ENCODE results near the gene KPNA6.
A peak's percentile ranks its signal among the peaks of the same experiment; 100 is the strongest.

Gene KPNA6

GRCh38 chr1:32197074-32197473 lies 89.2 kb downstream of the KPNA6 start:
- Histone ChIP-seq H4K20me1 (ENCODE audit: insufficient read depth, low read length) (no peaks in the 10 kb centered on the region), H3K4me3 (ENCODE audit: low read length) (no peak overlapping the region), H3K36me3 (replicated peaks; ENCODE audit: low read depth, low read length) (peaks cover 25% of the 10 kb centered on the region), H2AFZ (ENCODE audit: low read depth, low read length) (no peak overlapping the region), H3K9ac (ENCODE audit: low read length) (no peak overlapping the region), H3K79me2 (ENCODE audit: low read length) (peaks cover 7% of the 10 kb centered on the region), H3K9me3 (ENCODE audit: insufficient read depth, low read length) (no peaks in the 10 kb centered on the region), H3K27ac (ENCODE audit: low read length) (no peak overlapping the region), H3K4me2 (ENCODE audit: low read length) (no peak overlapping the region), H3K27me3 (ENCODE audit: low read depth, low read length) (no peaks in the 10 kb centered on the region), H3K4me1 (ENCODE audit: low read length) (peaks cover 29% of the 10 kb centered on the region)
- TF ChIP-seq CTCF (IDR thresholded peaks at IDR 0.05; ENCODE audit: low read depth, low read length) (no peak), EZH2phosphoT487 (IDR thresholded peaks at IDR 0.05; ENCODE audit: low read depth) (no peak)

GRCh38 chr1:32197837-32198236 lies 90.0 kb downstream of the KPNA6 start:
- Histone ChIP-seq H2AFZ (ENCODE audit: low read depth, low read length) (no peak overlapping the region), H3K9ac (ENCODE audit: low read length) (no peak overlapping the region), H3K4me2 (ENCODE audit: low read length) (no peak overlapping the region), H3K27me3 (ENCODE audit: low read depth, low read length) (no peaks in the 10 kb centered on the region), H4K20me1 (ENCODE audit: insufficient read depth, low read length) (no peaks in the 10 kb centered on the region), H3K36me3 (replicated peaks; ENCODE audit: low read depth, low read length) (peaks cover 23% of the 10 kb centered on the region), H3K4me3 (ENCODE audit: low read length) (no peak overlapping the region), H3K27ac (ENCODE audit: low read length) (no peak overlapping the region), H3K79me2 (ENCODE audit: low read length) (peaks cover 15% of the 10 kb centered on the region), H3K4me1 (ENCODE audit: low read length) (peaks cover 37% of the 10 kb centered on the region), H3K9me3 (ENCODE audit: insufficient read depth, low read length) (no peaks in the 10 kb centered on the region)
- TF ChIP-seq CTCF (IDR thresholded peaks at IDR 0.05; ENCODE audit: low read depth, low read length) = no peak

GRCh38 chr1:32198237-32199042 lies 90.6 kb downstream of the KPNA6 start:
- H3K27ac ChIP-seq (ENCODE audit: low read length) = peak overlapping the region; percentile 93
- no peaks in the 10 kb centered on the region for H3K9me3 ChIP-seq (ENCODE audit: insufficient read depth, low read length)
- no peaks in the 10 kb centered on the region for H4K20me1 ChIP-seq (ENCODE audit: insufficient read depth, low read length)
- peaks cover 19% of the 10 kb centered on the region for H3K36me3 ChIP-seq (replicated peaks; ENCODE audit: low read depth, low read length)
- H3K27me3 ChIP-seq (ENCODE audit: low read depth, low read length) = no peaks in the 10 kb centered on the region
- peaks cover 20% of the 10 kb centered on the region for H3K79me2 ChIP-seq (ENCODE audit: low read length)
- peak overlapping the region; percentile 88 for H3K4me3 ChIP-seq (ENCODE audit: low read length)
- no peak for TF ChIP-seq EZH2phosphoT487 (IDR thresholded peaks at IDR 0.05; ENCODE audit: low read depth)
- TF ChIP-seq CTCF (IDR thresholded peaks at IDR 0.05; ENCODE audit: low read depth, low read length) = no peak
- peak overlapping the region; percentile 81; the same call in 1 of the 2 replicates for H3K4me2 ChIP-seq (ENCODE audit: low read length)
- H3K4me1 ChIP-seq (ENCODE audit: low read length) = peaks cover 37% of the 10 kb centered on the region
- H3K9ac ChIP-seq (ENCODE audit: low read length) = no peak overlapping the region
- no peak overlapping the region for H2AFZ ChIP-seq (ENCODE audit: low read depth, low read length)

GRCh38 chr1:32199043-32199716 lies 91.3 kb downstream of the KPNA6 start:
- Histone ChIP-seq H2AFZ (ENCODE audit: low read depth, low read length) (no peak overlapping the region), H3K27me3 (ENCODE audit: low read depth, low read length) (no peaks in the 10 kb centered on the region), H3K9me3 (ENCODE audit: insufficient read depth, low read length) (no peaks in the 10 kb centered on the region), H3K4me3 (ENCODE audit: low read length) (peak overlapping the region; percentile 88), H3K4me1 (ENCODE audit: low read length) (peaks cover 37% of the 10 kb centered on the region), H4K20me1 (ENCODE audit: insufficient read depth, low read length) (no peaks in the 10 kb centered on the region), H3K27ac (ENCODE audit: low read length) (peak overlapping the region; percentile 93), H3K36me3 (replicated peaks; ENCODE audit: low read depth, low read length) (peaks cover 19% of the 10 kb centered on the region), H3K4me2 (ENCODE audit: low read length) (peak overlapping the region; percentile 81), H3K9ac (ENCODE audit: low read length) (peak overlapping the region; percentile 76; the same call in 1 of the 2 replicates), H3K79me2 (ENCODE audit: low read length) (peaks cover 23% of the 10 kb centered on the region)
- TF ChIP-seq CTCF (IDR thresholded peaks at IDR 0.05; ENCODE audit: low read depth, low read length) (no peak), EZH2phosphoT487 (IDR thresholded peaks at IDR 0.05; ENCODE audit: low read depth) (no peak)

Data from OCI-LY3 (cell line).